KOPT-K1 (cell line): ENCODE data around the gene COQ2.
"Not testable (repeated sequence)": the region's sequence is repeated elsewhere in the genome, so short reads cannot be mapped to it uniquely, and the experiment has no call there.

Source experiments
- H3K27ac ChIP-seq: fragments of 200-600 bp; sonication (generic); 2 replicates; pipeline ENCODE4 v1.5.1; 2016; ENCODE audit warnings: antibody characterized with exemption, mild to moderate bottlenecking, low read depth, low read length; ENCODE audit not compliant: poor library complexity, severe bottlenecking
- H3K36me3 ChIP-seq: fragments of 200-600 bp; sonication (generic); 2 replicates; pipeline ENCODE4 v1.5.1; 2017; ENCODE audit warnings: antibody characterized with exemption, mild to moderate bottlenecking, low read length, moderate library complexity; ENCODE audit not compliant: insufficient read depth
- H3K9me3 ChIP-seq: fragments of 200-600 bp; sonication (generic); 2 replicates; pipeline ENCODE4 v1.5.1; 2017; ENCODE audit warnings: antibody characterized with exemption, low read length, mild to moderate bottlenecking; ENCODE audit not compliant: insufficient read depth, poor library complexity, severe bottlenecking

The COQ2 gene

GRCh38 chr4:83284193-83285054 is at the start of gene COQ2:
COQ2 (minus strand) TSS chr4:83284798; CDS start chr4:83284764, 34 bp downstream.
- Histone ChIP-seq H3K27ac (peak within 1 kb of the TSS; percentile 72), H3K36me3 (no peaks in the 10 kb centered on the region), H3K9me3 (no peaks in the 10 kb centered on the region)

GRCh38 chr4:83331956-83332355 is 47.4 kb upstream of the COQ2 start:
- Histone ChIP-seq H3K9me3 (no peaks in the 10 kb centered on the region), H3K36me3 (no peaks in the 10 kb centered on the region), H3K27ac (no peak overlapping the region)

GRCh38 chr4:83329521-83330110 is 45.0 kb upstream of the COQ2 start:
- no peak overlapping the region for H3K27ac ChIP-seq
- H3K36me3 ChIP-seq: no peaks in the 10 kb centered on the region
- no peaks in the 10 kb centered on the region for H3K9me3 ChIP-seq

GRCh38 chr4:83328521-83329187 is 44.1 kb upstream of the COQ2 start:
- H3K9me3 ChIP-seq: no peaks in the 10 kb centered on the region
- H3K36me3 ChIP-seq: no peaks in the 10 kb centered on the region

GRCh38 chr4:83326546-83326945 is 41.9 kb upstream of the COQ2 start:
- Histone ChIP-seq H3K27ac (no peak overlapping the region), H3K9me3 (no peaks in the 10 kb centered on the region), H3K36me3 (no peaks in the 10 kb centered on the region)

More at GRCh38 chr4:83328521-83329187, 44.1 kb upstream of the COQ2 start:
- H3K27ac ChIP-seq: no peak overlapping the region

GRCh38 chr4:83325306-83325705 is 40.7 kb upstream of the COQ2 start:
- not testable (repeated sequence) for H3K36me3 ChIP-seq, H3K27ac ChIP-seq, H3K9me3 ChIP-seq

GRCh38 chr4:83323136-83323535 is 38.5 kb upstream of the COQ2 start:
- Histone ChIP-seq H3K9me3 (no peaks in the 10 kb centered on the region), H3K27ac (no peak overlapping the region), H3K36me3 (no peaks in the 10 kb centered on the region)

GRCh38 chr4:83320548-83320947 is 36.0 kb upstream of the COQ2 start:
- H3K9me3 ChIP-seq: no peaks in the 10 kb centered on the region
- H3K27ac ChIP-seq: no peak overlapping the region
- no peaks in the 10 kb centered on the region for H3K36me3 ChIP-seq

- H3K36me3 ChIP-seq: no peaks in the 10 kb centered on the region
- H3K9me3 ChIP-seq: no peaks in the 10 kb centered on the region
- no peak overlapping the region for H3K27ac ChIP-seq
Observed at GRCh38 chr4:83318666-83319065, 34.1 kb upstream of the COQ2 start.

- no peaks in the 10 kb centered on the region for H3K36me3 ChIP-seq
- H3K27ac ChIP-seq: no peak overlapping the region
Observed at GRCh38 chr4:83317671-83318070, 33.1 kb upstream of the COQ2 start.

GRCh38 chr4:83316459-83317165 is 32.0 kb upstream of the COQ2 start:
- H3K9me3 ChIP-seq: no peaks in the 10 kb centered on the region
- no peaks in the 10 kb centered on the region for H3K36me3 ChIP-seq
- no peak overlapping the region for H3K27ac ChIP-seq

More at GRCh38 chr4:83317671-83318070, 33.1 kb upstream of the COQ2 start:
- H3K9me3 ChIP-seq: no peaks in the 10 kb centered on the region

- Histone ChIP-seq H3K27ac (no peak overlapping the region), H3K36me3 (no peaks in the 10 kb centered on the region), H3K9me3 (no peaks in the 10 kb centered on the region)
Observed at GRCh38 chr4:83315341-83315870, 30.8 kb upstream of the COQ2 start.

GRCh38 chr4:83308672-83309071 is 24.1 kb upstream of the COQ2 start:
- Histone ChIP-seq H3K9me3 (no peaks in the 10 kb centered on the region), H3K27ac (no peak overlapping the region), H3K36me3 (no peaks in the 10 kb centered on the region)

GRCh38 chr4:83307920-83308319 is 23.3 kb upstream of the COQ2 start:
- no peaks in the 10 kb centered on the region for H3K36me3 ChIP-seq
- H3K27ac ChIP-seq: no peak overlapping the region
- no peaks in the 10 kb centered on the region for H3K9me3 ChIP-seq

- Histone ChIP-seq H3K36me3 (no peaks in the 10 kb centered on the region), H3K9me3 (no peaks in the 10 kb centered on the region), H3K27ac (no peak overlapping the region)
Observed at GRCh38 chr4:83305187-83305586, 20.6 kb upstream of the COQ2 start.
